Measurements from ENCODE around the gene ING4. TPM values are rescaled to one million over a fixed set of nuclear protein-coding genes. Genes with fewer than 3 reads are reported as not detected.
"Not testable (repeated sequence)": the region's sequence is repeated elsewhere in the genome, so short reads cannot be mapped to it uniquely, and the experiment has no call there.

The ING4 gene
- 62.1 TPM for polyA plus RNA-seq (2013, experiment 1 of 4)
- 70.1 TPM for polyA plus RNA-seq (2013, experiment 2 of 4)
- polyA plus RNA-seq (2013, experiment 3 of 4) = 51.5 TPM
- 66.0 TPM for polyA plus RNA-seq (2013, experiment 4 of 4)

DNA sequence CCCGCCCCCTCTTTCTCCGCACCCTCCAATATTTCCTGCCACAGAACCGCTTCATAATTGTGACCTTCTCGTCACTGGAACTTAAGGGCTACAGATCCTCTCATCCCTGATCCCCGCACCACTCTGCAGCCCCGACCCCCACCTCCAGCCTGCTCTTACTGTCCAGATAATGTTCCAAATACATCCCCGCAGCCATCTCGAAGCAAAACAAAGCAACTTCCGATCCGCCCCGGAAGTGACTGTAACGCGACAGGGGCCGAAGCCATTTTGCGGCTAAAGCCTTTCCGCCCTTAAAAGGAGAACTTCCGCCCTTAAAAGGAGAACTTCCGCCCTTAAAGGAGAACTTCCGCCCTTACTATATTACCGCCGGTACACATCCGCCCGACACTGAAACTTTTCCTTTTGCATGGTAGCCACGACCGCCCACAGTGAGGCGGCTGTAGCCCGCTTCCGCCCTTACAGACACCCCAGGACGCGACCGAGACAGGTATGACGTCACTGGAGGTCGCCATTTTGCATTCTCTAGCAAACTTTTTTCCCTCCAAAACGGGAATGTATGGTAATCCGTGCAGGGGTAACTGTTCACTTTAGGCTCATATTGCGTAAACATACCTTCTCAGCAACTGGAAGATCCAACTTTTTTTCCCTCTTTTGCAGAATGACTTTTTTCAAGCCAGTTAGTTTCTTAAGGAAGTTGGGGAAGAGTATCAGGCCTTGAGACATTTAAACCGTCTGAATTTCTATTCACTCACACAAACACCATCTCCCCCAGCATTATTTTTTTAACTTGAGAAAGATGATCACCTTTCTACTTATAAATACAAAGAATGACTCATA lies at the start of gene ING4:
Gene ING4 (minus strand): TSS at position 214 of the 837 bp plus-strand sequence. CDS start 18 bp downstream, at position 196.
- no peaks in the 10 kb centered on the region for H3K9me3 ChIP-seq (ENCODE audit: control insufficient read depth, low read length)
- WGBS, 2 experiments = 3% methylated on average over 37 of the region's 37 CpGs

DNA sequence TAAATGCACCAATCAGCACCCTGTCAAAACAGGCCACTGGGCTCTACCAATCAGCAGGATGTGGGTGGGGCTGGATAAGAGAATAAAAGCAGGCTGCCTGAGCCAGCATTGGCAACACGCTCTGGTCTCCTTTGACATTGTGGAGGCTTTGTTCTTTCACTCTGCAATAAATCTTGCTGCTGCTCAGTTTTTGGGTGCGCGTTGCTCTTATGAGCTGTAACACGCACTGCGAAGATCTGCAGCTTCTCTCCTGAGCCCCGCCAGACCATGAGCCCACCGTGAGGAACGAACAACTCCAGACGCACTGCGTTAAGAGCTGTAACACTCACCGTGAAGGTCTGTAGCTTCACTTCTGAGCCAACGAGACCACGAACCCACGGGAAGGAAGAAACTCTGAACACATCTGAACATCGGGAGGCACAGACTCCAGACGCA lies 46.1 kb upstream of the ING4 start:
- 94% methylated on average over 16 of the region's 16 CpGs for WGBS, 2 experiments
- H3K9me3 ChIP-seq (ENCODE audit: control insufficient read depth, low read length) = no peaks in the 10 kb centered on the region
- no peaks in the 10 kb centered on the region for H3K36me3 ChIP-seq (ENCODE audit: control insufficient read depth, insufficient read depth, low read length)
- H3K27ac ChIP-seq (ENCODE audit: insufficient read depth, low read depth, low read length, poor library complexity, severe bottlenecking) = no peak overlapping the region
- H3K27me3 ChIP-seq (ENCODE audit: control insufficient read depth, insufficient read depth, low read length, poor library complexity, severe bottlenecking) = peaks cover 4% of the 10 kb centered on the region
- no peak overlapping the region for H3K4me3 ChIP-seq (ENCODE audit: insufficient read depth, low read depth, low read length)
- H3K4me1 ChIP-seq (ENCODE audit: control insufficient read depth, insufficient read depth, low read length) = peaks cover under 1% of the 10 kb centered on the region

More for the DNA sequence above, at the start of gene ING4:
- Histone ChIP-seq H3K27ac (ENCODE audit: insufficient read depth, low read depth, low read length, poor library complexity, severe bottlenecking) (peak within 1 kb of the TSS; percentile 71), H3K4me1 (ENCODE audit: control insufficient read depth, insufficient read depth, low read length) (peaks cover 3% of the 10 kb centered on the region), H3K27me3 (ENCODE audit: control insufficient read depth, insufficient read depth, low read length, poor library complexity, severe bottlenecking) (no peaks in the 10 kb centered on the region), H3K36me3 (ENCODE audit: control insufficient read depth, insufficient read depth, low read length) (peaks cover 13% of the 10 kb centered on the region), H3K4me3 (ENCODE audit: insufficient read depth, low read depth, low read length) (peak within 1 kb of the TSS; percentile 79)

DNA sequence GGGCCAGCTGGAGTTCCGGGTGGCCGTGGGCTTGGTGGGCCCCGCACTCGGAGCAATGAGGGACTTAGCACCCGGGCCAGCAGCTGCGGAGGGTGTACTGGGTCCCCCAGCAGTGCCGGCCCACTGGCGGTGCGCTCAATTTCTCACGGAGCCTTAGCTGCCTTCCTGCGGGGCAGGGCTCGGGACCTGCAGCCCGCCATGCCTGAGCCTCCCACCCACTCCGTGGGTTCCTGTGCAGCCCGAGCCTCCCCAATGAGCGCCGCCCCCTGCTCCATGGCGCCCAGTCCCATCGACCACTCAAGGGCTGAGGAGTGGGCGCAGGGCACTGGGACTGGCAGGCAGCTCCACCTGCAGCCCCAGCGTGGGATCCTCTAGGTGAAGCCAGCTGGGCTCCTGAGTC lies 45.4 kb upstream of the ING4 start:
- H3K9me3 ChIP-seq (ENCODE audit: control insufficient read depth, low read length) = not testable (repeated sequence)

DNA sequence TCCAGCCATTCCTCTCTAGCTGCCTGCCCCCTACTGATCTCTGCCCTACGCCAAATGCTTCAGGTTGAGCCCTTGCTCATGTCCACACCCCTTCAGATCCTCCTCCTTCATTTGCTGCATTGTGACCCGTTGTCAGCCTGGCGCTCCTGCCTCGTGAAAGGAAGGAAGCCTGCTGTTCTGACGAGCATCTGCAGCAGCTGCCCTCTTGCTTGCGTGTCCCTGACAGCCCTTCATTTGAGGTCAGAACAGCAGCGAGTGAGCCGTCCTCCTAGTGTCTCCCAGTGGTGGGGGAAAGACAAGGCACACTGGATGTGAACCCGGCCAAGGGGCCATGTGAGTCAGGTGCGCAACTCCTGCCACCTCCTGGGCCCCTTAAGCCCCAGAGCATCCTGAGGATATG lies 40.7 kb upstream of the ING4 start:
- no peak overlapping the region for H3K4me3 ChIP-seq (ENCODE audit: insufficient read depth, low read depth, low read length)
- H3K9me3 ChIP-seq (ENCODE audit: control insufficient read depth, low read length) = no peaks in the 10 kb centered on the region
- H3K27me3 ChIP-seq (ENCODE audit: control insufficient read depth, insufficient read depth, low read length, poor library complexity, severe bottlenecking) = peaks cover 50% of the 10 kb centered on the region
- no peak overlapping the region for H3K27ac ChIP-seq (ENCODE audit: insufficient read depth, low read depth, low read length, poor library complexity, severe bottlenecking)
- H3K36me3 ChIP-seq (ENCODE audit: control insufficient read depth, insufficient read depth, low read length) = no peaks in the 10 kb centered on the region
- peaks cover 15% of the 10 kb centered on the region for H3K4me1 ChIP-seq (ENCODE audit: control insufficient read depth, insufficient read depth, low read length)
- WGBS, 2 experiments = 8% methylated on average over 10 of the region's 10 CpGs

More for the DNA sequence above, 45.4 kb upstream of the ING4 start:
- 94% methylated on average over 21 of the region's 21 CpGs for WGBS, 2 experiments
- not testable (repeated sequence) for H3K4me1 ChIP-seq (ENCODE audit: control insufficient read depth, insufficient read depth, low read length); H3K27me3 ChIP-seq (ENCODE audit: control insufficient read depth, insufficient read depth, low read length, poor library complexity, severe bottlenecking); H3K4me3 ChIP-seq (ENCODE audit: insufficient read depth, low read depth, low read length); H3K36me3 ChIP-seq (ENCODE audit: control insufficient read depth, insufficient read depth, low read length); H3K27ac ChIP-seq (ENCODE audit: insufficient read depth, low read depth, low read length, poor library complexity, severe bottlenecking)

DNA sequence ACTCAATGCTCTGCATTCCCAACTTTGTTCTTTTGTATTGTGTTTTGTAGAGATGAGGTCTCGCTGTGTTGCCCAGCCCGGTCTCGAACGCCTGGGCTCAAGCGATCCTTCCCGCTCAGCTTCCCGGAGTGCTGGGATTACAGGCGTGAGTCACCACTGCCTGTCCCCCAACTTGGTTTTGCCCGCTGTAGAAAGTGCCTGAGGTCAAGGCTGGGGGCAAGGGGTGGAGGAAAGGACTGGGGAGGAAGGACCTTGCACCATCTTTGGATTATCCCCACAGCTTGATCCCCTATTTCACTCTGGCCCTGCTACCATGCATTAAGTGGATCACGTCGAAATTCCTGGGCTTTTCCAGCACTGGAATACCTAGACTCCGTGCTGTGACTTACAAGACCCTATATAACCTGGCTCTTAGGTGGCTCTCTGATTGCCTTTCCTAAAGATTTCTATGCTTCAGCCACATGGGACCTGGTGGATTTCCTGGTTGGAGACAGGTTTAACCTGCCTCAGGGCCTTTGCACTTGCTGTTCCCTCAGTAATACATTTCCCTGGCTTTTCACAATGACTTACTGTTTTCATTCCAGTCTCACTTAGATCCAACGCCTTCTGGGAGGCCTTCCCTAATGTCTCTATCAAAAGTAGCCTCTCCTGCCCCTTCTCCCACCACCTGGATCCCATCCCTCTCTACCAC lies 38.3 kb upstream of the ING4 start:
- Histone ChIP-seq H3K9me3 (ENCODE audit: control insufficient read depth, low read length) (no peaks in the 10 kb centered on the region), H3K36me3 (ENCODE audit: control insufficient read depth, insufficient read depth, low read length) (no peaks in the 10 kb centered on the region), H3K4me1 (ENCODE audit: control insufficient read depth, insufficient read depth, low read length) (peaks cover 20% of the 10 kb centered on the region), H3K27me3 (ENCODE audit: control insufficient read depth, insufficient read depth, low read length, poor library complexity, severe bottlenecking) (peaks cover 55% of the 10 kb centered on the region), H3K4me3 (ENCODE audit: insufficient read depth, low read depth, low read length) (peak overlapping the region; percentile 69), H3K27ac (ENCODE audit: insufficient read depth, low read depth, low read length, poor library complexity, severe bottlenecking) (no peak overlapping the region)
- 27 to 28% methylated on average over 13 of the region's 13 CpGs for WGBS, 2 experiments

DNA sequence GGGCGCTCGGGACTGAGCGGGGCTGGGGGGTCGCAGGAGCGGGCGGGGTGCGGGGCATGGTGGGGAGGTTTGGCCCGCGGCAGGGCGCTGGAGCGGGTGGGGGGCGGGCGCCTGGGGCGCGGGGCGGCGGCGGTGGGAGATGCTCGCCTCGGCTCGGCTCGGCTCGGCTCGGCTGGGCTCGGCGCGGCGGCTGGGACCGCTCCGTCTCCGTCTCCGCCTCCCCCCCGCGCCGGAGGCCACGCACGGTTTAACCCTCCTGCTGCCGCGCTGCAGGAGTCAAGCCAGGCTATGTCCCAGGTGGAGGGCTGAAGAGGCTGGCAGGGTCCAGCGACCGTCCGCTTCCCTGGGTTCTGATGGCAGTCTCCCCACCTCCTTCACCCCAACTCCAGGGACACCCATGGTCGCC lies 37.7 kb upstream of the ING4 start, which contains the start of gene PIANP:
Gene PIANP (minus strand): TSS at position 170 of the 406 bp plus-strand sequence. CDS start 2,754 bp downstream, outside the sequence.
- Histone ChIP-seq H3K4me1 (ENCODE audit: control insufficient read depth, insufficient read depth, low read length) (peaks cover 20% of the 10 kb centered on the region), H3K27ac (ENCODE audit: insufficient read depth, low read depth, low read length, poor library complexity, severe bottlenecking) (no peak within 1 kb of the TSS)
- 1% methylated on average over 43 of the region's 43 CpGs for WGBS, 2 experiments

DNA sequence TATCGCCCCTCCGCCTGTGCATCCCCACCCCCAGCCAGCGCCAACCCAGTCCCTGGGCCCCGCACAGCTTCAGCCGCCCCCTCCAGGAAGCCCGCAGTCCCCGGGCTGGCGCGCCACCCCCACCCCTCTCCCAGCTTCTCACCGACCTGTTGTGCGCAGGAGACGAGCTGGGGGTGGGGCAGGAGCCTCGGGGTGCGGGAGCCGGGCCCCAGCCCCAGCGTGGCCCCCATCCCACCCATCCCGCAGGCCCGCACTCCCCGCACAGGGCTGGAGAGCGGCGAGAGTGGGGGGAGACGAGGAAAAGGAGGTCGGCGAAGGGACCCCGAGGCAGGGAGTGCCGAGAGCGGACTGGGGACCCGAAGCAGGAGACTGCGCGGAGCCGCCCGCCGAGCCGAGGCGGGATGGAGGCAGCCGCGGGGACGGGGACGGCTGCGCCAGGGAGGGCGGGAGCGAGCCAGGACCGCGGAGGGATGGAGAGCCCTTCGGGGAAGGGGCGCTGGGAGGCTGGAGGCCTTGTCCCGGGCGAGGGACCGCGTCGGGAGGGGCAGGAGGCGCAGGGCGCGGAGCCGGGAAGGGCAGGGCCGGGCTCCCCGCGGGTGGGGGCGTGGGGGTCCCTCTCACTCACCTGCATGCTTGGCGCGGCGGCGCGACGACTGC lies 37.2 kb upstream of the ING4 start:
- Histone ChIP-seq H3K9me3 (ENCODE audit: control insufficient read depth, low read length) (no peaks in the 10 kb centered on the region), H3K27ac (ENCODE audit: insufficient read depth, low read depth, low read length, poor library complexity, severe bottlenecking) (no peak overlapping the region), H3K36me3 (ENCODE audit: control insufficient read depth, insufficient read depth, low read length) (no peaks in the 10 kb centered on the region), H3K4me1 (ENCODE audit: control insufficient read depth, insufficient read depth, low read length) (peaks cover 20% of the 10 kb centered on the region), H3K4me3 (ENCODE audit: insufficient read depth, low read depth, low read length) (peak overlapping the region; percentile 69), H3K27me3 (ENCODE audit: control insufficient read depth, insufficient read depth, low read length, poor library complexity, severe bottlenecking) (peaks cover 55% of the 10 kb centered on the region)
- 1% methylated on average over 65 of the region's 65 CpGs for WGBS, 2 experiments

More for the DNA sequence above, 37.7 kb upstream of the ING4 start, which contains the start of gene PIANP:
- peaks cover 55% of the 10 kb centered on the region for H3K27me3 ChIP-seq (ENCODE audit: control insufficient read depth, insufficient read depth, low read length, poor library complexity, severe bottlenecking)
- H3K4me3 ChIP-seq (ENCODE audit: insufficient read depth, low read depth, low read length) = peak within 1 kb of the TSS; percentile 69
- no peaks in the 10 kb centered on the region for H3K9me3 ChIP-seq (ENCODE audit: control insufficient read depth, low read length)
- H3K36me3 ChIP-seq (ENCODE audit: control insufficient read depth, insufficient read depth, low read length) = no peaks in the 10 kb centered on the region

DNA sequence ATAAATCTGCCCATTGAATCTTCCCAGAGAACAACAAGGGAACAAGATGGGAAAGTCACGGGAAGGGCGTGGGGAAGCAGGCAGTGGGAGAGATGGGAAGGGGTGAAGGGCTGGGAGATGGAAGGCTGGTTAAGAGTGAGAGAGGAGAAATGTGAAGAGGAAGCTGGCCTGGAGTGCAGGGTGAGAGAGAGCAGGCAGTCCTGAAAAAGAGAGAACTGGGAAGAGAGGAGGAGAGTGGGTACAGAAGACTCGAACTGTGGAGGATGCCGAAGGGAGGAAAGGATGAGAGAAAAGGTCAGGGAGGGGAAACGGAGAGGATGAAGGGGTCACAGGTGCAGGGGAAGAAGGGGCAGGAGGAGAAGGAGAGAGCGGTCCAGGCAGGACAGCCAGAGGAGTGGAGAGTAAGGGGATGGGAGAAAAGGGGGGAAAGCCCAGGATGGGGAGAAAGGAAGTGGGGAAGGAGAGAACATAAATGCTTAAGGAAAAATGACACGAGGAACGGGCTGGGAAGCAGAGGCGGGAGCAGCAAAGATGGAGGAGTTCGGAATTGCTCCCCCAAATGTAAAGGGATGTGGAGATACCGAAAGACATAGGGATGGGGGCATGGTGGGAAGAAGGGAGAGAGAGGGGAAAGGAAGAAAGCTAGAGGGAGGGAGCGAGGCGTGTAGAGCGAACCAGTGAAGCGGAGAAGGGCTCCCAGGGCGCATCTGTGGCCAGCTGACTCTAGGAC lies 36.5 kb upstream of the ING4 start:
- Histone ChIP-seq H3K36me3 (ENCODE audit: control insufficient read depth, insufficient read depth, low read length) (no peaks in the 10 kb centered on the region), H3K4me1 (ENCODE audit: control insufficient read depth, insufficient read depth, low read length) (peaks cover 20% of the 10 kb centered on the region), H3K27ac (ENCODE audit: insufficient read depth, low read depth, low read length, poor library complexity, severe bottlenecking) (no peak overlapping the region), H3K9me3 (ENCODE audit: control insufficient read depth, low read length) (no peaks in the 10 kb centered on the region), H3K27me3 (ENCODE audit: control insufficient read depth, insufficient read depth, low read length, poor library complexity, severe bottlenecking) (peaks cover 55% of the 10 kb centered on the region), H3K4me3 (ENCODE audit: insufficient read depth, low read depth, low read length) (peak overlapping the region; percentile 69)
- 14 to 17% methylated on average over 16 of the region's 16 CpGs for WGBS, 2 experiments

DNA sequence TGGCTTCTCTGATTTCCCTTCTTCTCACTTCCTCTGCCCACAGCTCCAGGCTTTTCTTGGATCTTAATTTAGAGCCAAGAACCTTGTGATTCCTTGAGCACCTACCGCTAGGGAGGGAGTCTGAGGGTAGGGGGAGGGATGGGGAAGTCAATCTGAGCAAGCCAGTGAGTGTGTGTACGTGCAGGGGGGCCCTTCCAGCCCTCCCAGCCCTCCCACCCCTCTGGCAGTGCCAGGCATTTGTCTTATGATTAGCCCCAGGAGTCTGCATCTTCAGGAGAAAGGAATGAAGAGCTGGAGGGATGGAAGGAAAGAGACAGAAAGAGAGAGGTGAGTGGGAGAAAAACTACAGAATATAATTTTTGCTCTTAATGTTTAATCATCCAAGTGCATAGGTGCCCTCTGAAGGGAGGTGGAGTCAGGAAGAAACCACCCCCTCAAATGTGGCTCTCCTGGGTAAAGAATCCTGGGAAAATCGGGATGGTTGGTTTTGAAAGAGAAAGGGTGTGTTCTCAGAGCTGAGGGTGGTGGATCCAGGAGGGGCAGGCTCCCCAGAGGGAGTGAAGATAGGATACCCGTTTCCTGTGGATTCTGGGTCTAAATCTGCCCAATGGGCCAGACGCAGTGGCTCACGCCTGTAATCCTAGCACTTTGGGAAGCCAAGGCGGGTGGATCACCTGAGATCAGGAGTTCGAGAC lies 35.6 kb upstream of the ING4 start:
- WGBS, 2 experiments = 60 to 63% methylated on average over 8 of the region's 8 CpGs

More for the DNA sequence above, 35.6 kb upstream of the ING4 start:
- Histone ChIP-seq H3K27ac (ENCODE audit: insufficient read depth, low read depth, low read length, poor library complexity, severe bottlenecking) (no peak overlapping the region), H3K36me3 (ENCODE audit: control insufficient read depth, insufficient read depth, low read length) (no peaks in the 10 kb centered on the region), H3K27me3 (ENCODE audit: control insufficient read depth, insufficient read depth, low read length, poor library complexity, severe bottlenecking) (peaks cover 51% of the 10 kb centered on the region), H3K4me1 (ENCODE audit: control insufficient read depth, insufficient read depth, low read length) (peaks cover 15% of the 10 kb centered on the region), H3K4me3 (ENCODE audit: insufficient read depth, low read depth, low read length) (no peak overlapping the region), H3K9me3 (ENCODE audit: control insufficient read depth, low read length) (no peaks in the 10 kb centered on the region)

Measured in ectodermal cell (in vitro differentiated cells).